H1 (cell line): ENCODE results near the gene TMEM131L.

ENCODE experiments used
- BACH1 ChIP-seq: IDR thresholded peaks from 2 replicates; pipeline ENCODE4 v1.6.1; 2012; ENCODE audit warnings: low read length, improper control_type of control experiment
- CBX5 ChIP-seq: fragments of 300-800, 300-1000 bp; sonication (generic); IDR thresholded peaks from 2 replicates; pipeline ENCODE4 v1.7.1; 2016; ENCODE audit warnings: antibody characterized with exemption, low read length, low read depth
- EP300 ChIP-seq, 2 experiments: IDR thresholded peaks; 1 replicate in 1 of 2; 2 replicates in 1 of 2; pipeline ENCODE4 v1.6.1; 2011 to 2012; ENCODE audit warnings: low read depth in 2 of 2, low read length in 2 of 2, mild to moderate bottlenecking in 2 of 2, borderline replicate concordance in 1 of 2, inconsistent platforms in 1 of 2, moderate library complexity in 1 of 2

GRCh38 chr4:153629776-153630175 lies 163.6 kb downstream of the TMEM131L start:
- TF ChIP-seq EP300 (IDR thresholded peaks at IDR 0.05; ENCODE audit: borderline replicate concordance in 1 of 2, low read depth in 2 of 2, low read length in 2 of 2) (no peak), BACH1 (no peak), CBX5 (no peak)
